BE2C (cell line): Measurements from ENCODE around the gene SYCP1.

Source experiments
- DNase-seq: peaks from one replicate; pipeline ENCODE4 v3.0.0-alpha.2; 2020
- H3K27me3 ChIP-seq: fragments of 250-450 bp; sonication (Bioruptor Pico); 2 replicates; pipeline ENCODE4 v1.5.1; 2020; ENCODE audit warnings: mild to moderate bottlenecking
- H3K36me3 ChIP-seq: fragments of 250-450 bp; sonication (Bioruptor Pico); 2 replicates; pipeline ENCODE4 v1.5.1; 2020; ENCODE audit warnings: mild to moderate bottlenecking
- H3K4me1 ChIP-seq: fragments of 250-450 bp; sonication (Bioruptor Pico); 2 replicates; pipeline ENCODE4 v1.5.1; 2020
- H3K4me3 ChIP-seq: 2 replicates; pipeline ENCODE4 v1.5.1; 2011; ENCODE audit warnings: low read depth, low read length
- H3K9me3 ChIP-seq: fragments of 250-450 bp; sonication (Bioruptor Pico); 2 replicates; pipeline ENCODE4 v1.5.1; 2020
- CTCF ChIP-seq: IDR thresholded peaks from 2 replicates; pipeline ENCODE4 v1.5.1; 2012; ENCODE audit warnings: mild to moderate bottlenecking, low read depth, low read length

The SYCP1 gene

GRCh38 chr1:114982251-114982650 is 127.6 kb downstream of the SYCP1 start:
- H3K4me1 ChIP-seq = no peaks in the 10 kb centered on the region
- TF ChIP-seq CTCF = no peak

GRCh38 chr1:114986286-114986685 is 131.6 kb downstream of the SYCP1 start:
- no peaks in the 10 kb centered on the region; the same call in 1 of the 2 replicates for H3K9me3 ChIP-seq
- DNase-seq = no peak

More at GRCh38 chr1:114982251-114982650, 127.6 kb downstream of the SYCP1 start:
- DNase-seq = no peak
- H3K36me3 ChIP-seq = no peaks in the 10 kb centered on the region
- no peaks in the 10 kb centered on the region; the same call in 1 of the 2 replicates for H3K9me3 ChIP-seq
- no peak overlapping the region for H3K4me3 ChIP-seq
- no peaks in the 10 kb centered on the region for H3K27me3 ChIP-seq

GRCh38 chr1:114988095-114988494 is 133.4 kb downstream of the SYCP1 start:
- no peak for DNase-seq
- H3K36me3 ChIP-seq = no peaks in the 10 kb centered on the region
- no peaks in the 10 kb centered on the region for H3K9me3 ChIP-seq
- H3K27me3 ChIP-seq = no peaks in the 10 kb centered on the region
- H3K4me1 ChIP-seq = no peaks in the 10 kb centered on the region
- TF ChIP-seq CTCF = no peak
- no peak overlapping the region for H3K4me3 ChIP-seq

More at GRCh38 chr1:114986286-114986685, 131.6 kb downstream of the SYCP1 start:
- Histone ChIP-seq H3K27me3 (no peaks in the 10 kb centered on the region), H3K4me3 (no peak overlapping the region), H3K36me3 (no peaks in the 10 kb centered on the region), H3K4me1 (no peaks in the 10 kb centered on the region)
- no peak for TF ChIP-seq CTCF

- H3K36me3 ChIP-seq = no peaks in the 10 kb centered on the region
- no peaks in the 10 kb centered on the region for H3K27me3 ChIP-seq
- H3K9me3 ChIP-seq = no peaks in the 10 kb centered on the region
- no peak for DNase-seq
- no peak for TF ChIP-seq CTCF
- H3K4me1 ChIP-seq = no peaks in the 10 kb centered on the region
- H3K4me3 ChIP-seq = no peak overlapping the region
Observed at GRCh38 chr1:114997510-114998289, 143.0 kb downstream of the SYCP1 start.

- Histone ChIP-seq H3K4me3 (no peak overlapping the region), H3K9me3 (no peaks in the 10 kb centered on the region), H3K36me3 (no peaks in the 10 kb centered on the region), H3K4me1 (no peaks in the 10 kb centered on the region), H3K27me3 (no peaks in the 10 kb centered on the region)
- no peak for TF ChIP-seq CTCF
- no peak for DNase-seq
Observed at GRCh38 chr1:115006191-115006590, 151.5 kb downstream of the SYCP1 start.

GRCh38 chr1:115012006-115012405 is 157.3 kb downstream of the SYCP1 start:
- no peak for TF ChIP-seq CTCF
- Histone ChIP-seq H3K4me3 (no peak overlapping the region), H3K36me3 (no peaks in the 10 kb centered on the region), H3K9me3 (no peaks in the 10 kb centered on the region), H3K27me3 (no peaks in the 10 kb centered on the region), H3K4me1 (no peaks in the 10 kb centered on the region)
- no peak for DNase-seq
